ENCODE data around the gene PNLIPRP3.

The PNLIPRP3 gene

GRCh38 chr10:116421815-116422214 lies 5.8 kb upstream of the PNLIPRP3 start:
- Histone ChIP-seq H3K36me3 (ENCODE audit: control insufficient read depth in 4 of 4, insufficient read depth in 4 of 4, low read length in 3 of 4) (no peaks in the 10 kb centered on the region), H3K27me3 (replicated peaks in 2 of 5; ENCODE audit: control insufficient read depth in 4 of 5, insufficient read depth in 5 of 5, low read length in 4 of 5) (no peaks in the 10 kb centered on the region), H3K27ac (ENCODE audit: insufficient read depth in 1 of 2, low read depth in 1 of 2, low read length in 2 of 2, poor library complexity in 1 of 2, severe bottlenecking in 2 of 2) (no peak overlapping the region), H3K4me1 (ENCODE audit: control extremely low read depth in 1 of 4, control insufficient read depth in 4 of 4, insufficient read depth in 4 of 4, low read length in 3 of 4) (no peaks in the 10 kb centered on the region), H3K9me3 (ENCODE audit: control extremely low read depth in 1 of 5, control insufficient read depth in 4 of 5, insufficient read depth in 2 of 5, low read depth in 1 of 5, low read length in 4 of 5) (no peaks in the 10 kb centered on the region), H3K4me3 (ENCODE audit: control insufficient read depth in 1 of 7, extremely low read depth in 1 of 7, insufficient read depth in 4 of 7, low read depth in 2 of 7, low read length in 6 of 7) (no peak overlapping the region)
- ChIA-PET CTCF (interaction anchor here (0.6 kb wide), 1 partner anchor 623 kb away, joined by 3 read pairs; no protein-coding TSS in a partner anchor), POLR2A (no interaction called here)
- 100% methylated on average over 1 of the region's 1 CpG for WGBS (ENCODE audit: insufficient coverage)
- no peak for DNase-seq

- DNase-seq: no peak
- H3K9me3 ChIP-seq (ENCODE audit: control extremely low read depth in 1 of 5, control insufficient read depth in 4 of 5, insufficient read depth in 2 of 5, low read depth in 1 of 5, low read length in 4 of 5): no peaks in the 10 kb centered on the region
- no peak overlapping the region for H3K4me3 ChIP-seq (ENCODE audit: control insufficient read depth in 1 of 7, extremely low read depth in 1 of 7, insufficient read depth in 4 of 7, low read depth in 2 of 7, low read length in 6 of 7)
- ChIA-PET CTCF (interaction anchor here (1.3 kb wide), 1 partner anchor 62 kb away, joined by 3 read pairs; no protein-coding TSS in a partner anchor), POLR2A (no interaction called here)
- 100% methylated on average over 3 of the region's 4 CpGs for WGBS (ENCODE audit: insufficient coverage)
- no peak overlapping the region for H3K27ac ChIP-seq (ENCODE audit: insufficient read depth in 1 of 2, low read depth in 1 of 2, low read length in 2 of 2, poor library complexity in 1 of 2, severe bottlenecking in 2 of 2)
- H3K36me3 ChIP-seq (ENCODE audit: control insufficient read depth in 4 of 4, insufficient read depth in 4 of 4, low read length in 3 of 4): no peaks in the 10 kb centered on the region
- H3K4me1 ChIP-seq (ENCODE audit: control extremely low read depth in 1 of 4, control insufficient read depth in 4 of 4, insufficient read depth in 4 of 4, low read length in 3 of 4): no peaks in the 10 kb centered on the region
- peaks cover 0 to 3% (median 0%) of the 10 kb centered on the region in 5 experiments for H3K27me3 ChIP-seq (replicated peaks in 2 of 5; ENCODE audit: control insufficient read depth in 4 of 5, insufficient read depth in 5 of 5, low read length in 4 of 5)
Measured at GRCh38 chr10:116429288-116429977, 1.8 kb downstream of the PNLIPRP3 start.

GRCh38 chr10:116430288-116430687 lies 2.6 kb downstream of the PNLIPRP3 start:
- DNase-seq: no peak
- ChIA-PET CTCF (interaction anchor here (1.3 kb wide), 1 partner anchor 61 kb away, joined by 3 read pairs; no protein-coding TSS in a partner anchor), POLR2A (no interaction called here)
- Histone ChIP-seq H3K4me3 (ENCODE audit: control insufficient read depth in 1 of 7, extremely low read depth in 1 of 7, insufficient read depth in 4 of 7, low read depth in 2 of 7, low read length in 6 of 7) (no peak overlapping the region), H3K27me3 (replicated peaks in 2 of 5; ENCODE audit: control insufficient read depth in 4 of 5, insufficient read depth in 5 of 5, low read length in 4 of 5) (peaks cover 0 to 3% (median 0%) of the 10 kb centered on the region in 5 experiments), H3K36me3 (ENCODE audit: control insufficient read depth in 4 of 4, insufficient read depth in 4 of 4, low read length in 3 of 4) (no peaks in the 10 kb centered on the region), H3K9me3 (ENCODE audit: control extremely low read depth in 1 of 5, control insufficient read depth in 4 of 5, insufficient read depth in 2 of 5, low read depth in 1 of 5, low read length in 4 of 5) (no peaks in the 10 kb centered on the region), H3K4me1 (ENCODE audit: control extremely low read depth in 1 of 4, control insufficient read depth in 4 of 4, insufficient read depth in 4 of 4, low read length in 3 of 4) (no peaks in the 10 kb centered on the region), H3K27ac (ENCODE audit: insufficient read depth in 1 of 2, low read depth in 1 of 2, low read length in 2 of 2, poor library complexity in 1 of 2, severe bottlenecking in 2 of 2) (no peak overlapping the region)
- 33% methylated on average over 1 of the region's 1 CpG for WGBS (ENCODE audit: insufficient coverage)

- H3K4me1 ChIP-seq (ENCODE audit: control extremely low read depth in 1 of 4, control insufficient read depth in 4 of 4, insufficient read depth in 4 of 4, low read length in 3 of 4): no peaks in the 10 kb centered on the region
- H3K9me3 ChIP-seq (ENCODE audit: control extremely low read depth in 1 of 5, control insufficient read depth in 4 of 5, insufficient read depth in 2 of 5, low read depth in 1 of 5, low read length in 4 of 5): no peaks in the 10 kb centered on the region
- 100% methylated on average over 2 of the region's 2 CpGs for WGBS (ENCODE audit: insufficient coverage)
- H3K36me3 ChIP-seq (ENCODE audit: control insufficient read depth in 4 of 4, insufficient read depth in 4 of 4, low read length in 3 of 4): no peaks in the 10 kb centered on the region
- ChIA-PET CTCF (no interaction called here), POLR2A (no interaction called here)
- no peak for DNase-seq
- H3K27me3 ChIP-seq (replicated peaks in 2 of 5; ENCODE audit: control insufficient read depth in 4 of 5, insufficient read depth in 5 of 5, low read length in 4 of 5): peaks cover 0 to 3% (median 2%) of the 10 kb centered on the region in 5 experiments
- H3K27ac ChIP-seq (ENCODE audit: insufficient read depth in 1 of 2, low read depth in 1 of 2, low read length in 2 of 2, poor library complexity in 1 of 2, severe bottlenecking in 2 of 2): no peak overlapping the region
- no peak overlapping the region for H3K4me3 ChIP-seq (ENCODE audit: control insufficient read depth in 1 of 7, extremely low read depth in 1 of 7, insufficient read depth in 4 of 7, low read depth in 2 of 7, low read length in 6 of 7)
Measured at GRCh38 chr10:116431598-116431997, 4.0 kb downstream of the PNLIPRP3 start.

GRCh38 chr10:116437076-116437692 lies 9.5 kb downstream of the PNLIPRP3 start:
- H3K27me3 ChIP-seq (replicated peaks in 2 of 5; ENCODE audit: control insufficient read depth in 4 of 5, insufficient read depth in 5 of 5, low read length in 4 of 5): peaks cover 0 to 2% (median 0%) of the 10 kb centered on the region in 5 experiments
- H3K4me1 ChIP-seq (ENCODE audit: control extremely low read depth in 1 of 4, control insufficient read depth in 4 of 4, insufficient read depth in 4 of 4, low read length in 3 of 4): peaks cover 0 to 11% (median 4%) of the 10 kb centered on the region in 4 experiments
- WGBS (ENCODE audit: insufficient coverage): 0% methylated on average over 1 of the region's 1 CpG
- no peak overlapping the region for H3K4me3 ChIP-seq (ENCODE audit: control insufficient read depth in 1 of 7, extremely low read depth in 1 of 7, insufficient read depth in 4 of 7, low read depth in 2 of 7, low read length in 6 of 7)
- DNase-seq: peak in 2 of 3 donors; percentile 20 to 25
- no peaks in the 10 kb centered on the region for H3K36me3 ChIP-seq (ENCODE audit: control insufficient read depth in 4 of 4, insufficient read depth in 4 of 4, low read length in 3 of 4)
- CTCF ChIA-PET: interaction anchor here (1.0 to 1.1 kb wide), 2 partner anchors 10 to 53 kb away, joined by 3 to 6 read pairs; partner anchors contain the start of gene PNLIPRP3
- H3K27ac ChIP-seq (ENCODE audit: insufficient read depth in 1 of 2, low read depth in 1 of 2, low read length in 2 of 2, poor library complexity in 1 of 2, severe bottlenecking in 2 of 2): no peak overlapping the region
- POLR2A ChIA-PET: no interaction called here
- H3K9me3 ChIP-seq (ENCODE audit: control extremely low read depth in 1 of 5, control insufficient read depth in 4 of 5, insufficient read depth in 2 of 5, low read depth in 1 of 5, low read length in 4 of 5): no peaks in the 10 kb centered on the region

- DNase-seq: no peak
- 100% methylated on average over 1 of the region's 5 CpGs for WGBS (ENCODE audit: insufficient coverage)
- POLR2A ChIA-PET: no interaction called here
- no peaks in the 10 kb centered on the region for H3K36me3 ChIP-seq (ENCODE audit: control insufficient read depth in 4 of 4, insufficient read depth in 4 of 4, low read length in 3 of 4)
- no peaks in the 10 kb centered on the region for H3K9me3 ChIP-seq (ENCODE audit: control extremely low read depth in 1 of 5, control insufficient read depth in 4 of 5, insufficient read depth in 2 of 5, low read depth in 1 of 5, low read length in 4 of 5)
- H3K4me3 ChIP-seq (ENCODE audit: control insufficient read depth in 1 of 7, extremely low read depth in 1 of 7, insufficient read depth in 4 of 7, low read depth in 2 of 7, low read length in 6 of 7): no peak overlapping the region
- CTCF ChIA-PET: no interaction called here
- H3K27me3 ChIP-seq (replicated peaks in 2 of 5; ENCODE audit: control insufficient read depth in 4 of 5, insufficient read depth in 5 of 5, low read length in 4 of 5): peaks cover 0 to 2% (median 0%) of the 10 kb centered on the region in 5 experiments
- no peak overlapping the region for H3K27ac ChIP-seq (ENCODE audit: insufficient read depth in 1 of 2, low read depth in 1 of 2, low read length in 2 of 2, poor library complexity in 1 of 2, severe bottlenecking in 2 of 2)
- H3K4me1 ChIP-seq (ENCODE audit: control extremely low read depth in 1 of 4, control insufficient read depth in 4 of 4, insufficient read depth in 4 of 4, low read length in 3 of 4): peaks cover 0 to 11% (median 4%) of the 10 kb centered on the region in 4 experiments
Measured at GRCh38 chr10:116440330-116441030, 12.8 kb downstream of the PNLIPRP3 start.
